AG04450 (cell line): ENCODE data around the gene MISP. TPM values are rescaled to one million over a fixed set of nuclear protein-coding genes. Genes with fewer than 3 reads are reported as not detected.

Experiments
- CTCF ChIA-PET: fragments of 300-600, 350-600 bp; formaldehyde crosslinking; extraction: SDS; loops from one replicate; lab custom pipeline; 2022; ENCODE audit warnings: antibody characterized with exemption, inconsistent platforms; lab: Charles Lee
- POLR2A ChIA-PET: fragments of 350-600 bp; formaldehyde crosslinking; extraction: SDS; loops from one replicate; lab custom pipeline; 2021; ENCODE audit warnings: antibody characterized with exemption, inconsistent platforms; lab: Yijun Ruan, JAX
- DNase-seq: peaks from one replicate; pipeline ENCODE4 v3.0.0-alpha.2; 2011; ENCODE audit warnings: low read depth, low spot score
- H3K27ac ChIP-seq: one replicate; pipeline ENCODE4 v1.5.1; 2012; ENCODE audit warnings: low read depth, low read length, control low read depth
- H3K27me3 ChIP-seq: one replicate; pipeline ENCODE4 v1.6.0; 2012; ENCODE audit warnings: low read length; ENCODE audit not compliant: control insufficient read depth, insufficient read depth
- H3K4me3 ChIP-seq: 2 replicates; pipeline ENCODE4 v1.5.1; 2011; ENCODE audit warnings: mild to moderate bottlenecking, low read depth, low read length, control low read depth
- H3K9me3 ChIP-seq: 2 replicates; pipeline ENCODE4 v1.5.1; 2012; ENCODE audit warnings: low read length; ENCODE audit not compliant: control insufficient read depth, insufficient read depth
- CTCF ChIP-seq: IDR thresholded peaks from 2 replicates; pipeline ENCODE4 v1.5.1; 2011; ENCODE audit warnings: low read depth, low read length, control low read depth, inconsistent platforms
- polyA plus RNA-seq: library from polyadenylated mRNA; depleted of rRNA; stranded (reverse); fragments of >200 nt; gene quantifications from 2 replicates; pipeline ENCODE4 v1.2.3, GENCODE V29; 2011

Gene MISP
- polyA plus RNA-seq, 1 experiment, result 0.09 TPM

- no peak for DNase-seq
- Histone ChIP-seq H3K4me3 (no peak overlapping the region), H3K27me3 (no peaks in the 10 kb centered on the region), H3K27ac (no peak overlapping the region), H3K9me3 (no peaks in the 10 kb centered on the region)
- POLR2A ChIA-PET, result no interaction called here
- no peak for TF ChIP-seq CTCF
- CTCF ChIA-PET, result interaction anchor here (0.6 kb wide), 2 partner anchors 69 to 187 kb away, joined by 3 to 4 read pairs; no protein-coding TSS in a partner anchor
Observed at GRCh38 chr19:772730-773436, 22.0 kb downstream of the MISP start.

- Histone ChIP-seq H3K9me3 (peaks cover 4% of the 10 kb centered on the region; the same call in 1 of the 2 replicates), H3K27me3 (no peaks in the 10 kb centered on the region), H3K4me3 (no peak overlapping the region), H3K27ac (no peak overlapping the region)
- no peak for DNase-seq
- ChIA-PET CTCF (interaction anchor here (0.6 kb wide), 1 partner anchor 207 kb away, joined by 8 read pairs; no protein-coding TSS in a partner anchor), POLR2A (no interaction called here)
- no peak for TF ChIP-seq CTCF
Observed at GRCh38 chr19:776549-776948, 25.6 kb downstream of the MISP start.

GRCh38 chr19:778910-779653, 28.2 kb downstream of the MISP start:
- H3K4me3 ChIP-seq, result no peak overlapping the region
- peak overlapping the region; percentile 90 for H3K27ac ChIP-seq
- TF ChIP-seq CTCF, result no peak
- ChIA-PET POLR2A (interaction anchor here (0.5 to 1.0 kb wide), 10 partner anchors 9 to 324 kb away, joined by 3 to 11 read pairs (median 4); partner anchors contain the start of genes BSG, MED16, PTBP1 and RNU6-9), CTCF (interaction anchor here (0.7 kb wide), 1 partner anchor 24 kb away, joined by 3 read pairs; no protein-coding TSS in a partner anchor)
- H3K9me3 ChIP-seq, result peaks cover 4% of the 10 kb centered on the region; the same call in 1 of the 2 replicates
- DNase-seq, result peak; percentile 85
- H3K27me3 ChIP-seq, result no peaks in the 10 kb centered on the region

GRCh38 chr19:780935-781334, 30.0 kb downstream of the MISP start:
- Histone ChIP-seq H3K9me3 (peaks cover 4% of the 10 kb centered on the region; the same call in 1 of the 2 replicates), H3K27me3 (no peaks in the 10 kb centered on the region), H3K27ac (no peak overlapping the region), H3K4me3 (no peak overlapping the region)
- TF ChIP-seq CTCF, result no peak
- DNase-seq, result no peak
- POLR2A ChIA-PET, result no interaction called here
- CTCF ChIA-PET, result no interaction called here

- ChIA-PET CTCF (no interaction called here), POLR2A (no interaction called here)
- H3K9me3 ChIP-seq, result peaks cover 4% of the 10 kb centered on the region; the same call in 1 of the 2 replicates
- no peak for DNase-seq
- H3K4me3 ChIP-seq, result no peak overlapping the region
- no peak overlapping the region for H3K27ac ChIP-seq
- no peak for TF ChIP-seq CTCF
- no peaks in the 10 kb centered on the region for H3K27me3 ChIP-seq
Observed at GRCh38 chr19:781800-782184, 30.9 kb downstream of the MISP start.
